A673 (cell line): Measurements from ENCODE around the gene RNF123.

Experiments used
- EZH2 ChIP-seq: fragments of 200-600 bp; sonication (generic); IDR thresholded peaks from 2 replicates; pipeline ENCODE4 v1.6.1; 2017; ENCODE audit warnings: borderline replicate concordance, low read depth, mild to moderate bottlenecking, mixed read lengths, antibody characterized with exemption, low read length; ENCODE audit not compliant: poor library complexity, severe bottlenecking
- TF ChIP-seq, protein P1 (sequence below): fragments of 300-800, 200-600 bp; sonication (generic); conservative IDR thresholded peaks from 2 replicates; pipeline ENCODE4 v1.5.1; 2017; ENCODE audit warnings: low read depth, mild to moderate bottlenecking, antibody characterized with exemption, low read length, moderate library complexity, mixed read lengths

DNA sequence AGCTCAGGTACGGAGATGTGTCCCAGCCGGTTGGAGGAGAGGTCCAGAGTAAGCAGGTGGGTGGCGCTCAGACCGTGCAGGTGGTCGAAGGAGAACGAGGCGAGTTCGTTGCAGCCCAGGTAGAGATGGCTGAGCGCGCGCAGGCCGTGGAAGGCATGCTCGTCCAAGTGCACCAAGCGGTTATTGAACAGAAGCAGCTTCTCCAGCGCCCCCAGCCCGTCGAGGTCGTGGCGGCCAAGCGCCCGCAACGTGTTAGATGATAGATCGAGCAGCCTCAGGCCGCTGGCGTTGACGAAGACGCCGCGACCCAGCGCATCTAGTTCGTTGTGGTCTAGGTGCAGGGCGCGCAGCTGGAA is 29.5 kb downstream of the RNF123 start:
- TF ChIP-seq, protein P1, sequence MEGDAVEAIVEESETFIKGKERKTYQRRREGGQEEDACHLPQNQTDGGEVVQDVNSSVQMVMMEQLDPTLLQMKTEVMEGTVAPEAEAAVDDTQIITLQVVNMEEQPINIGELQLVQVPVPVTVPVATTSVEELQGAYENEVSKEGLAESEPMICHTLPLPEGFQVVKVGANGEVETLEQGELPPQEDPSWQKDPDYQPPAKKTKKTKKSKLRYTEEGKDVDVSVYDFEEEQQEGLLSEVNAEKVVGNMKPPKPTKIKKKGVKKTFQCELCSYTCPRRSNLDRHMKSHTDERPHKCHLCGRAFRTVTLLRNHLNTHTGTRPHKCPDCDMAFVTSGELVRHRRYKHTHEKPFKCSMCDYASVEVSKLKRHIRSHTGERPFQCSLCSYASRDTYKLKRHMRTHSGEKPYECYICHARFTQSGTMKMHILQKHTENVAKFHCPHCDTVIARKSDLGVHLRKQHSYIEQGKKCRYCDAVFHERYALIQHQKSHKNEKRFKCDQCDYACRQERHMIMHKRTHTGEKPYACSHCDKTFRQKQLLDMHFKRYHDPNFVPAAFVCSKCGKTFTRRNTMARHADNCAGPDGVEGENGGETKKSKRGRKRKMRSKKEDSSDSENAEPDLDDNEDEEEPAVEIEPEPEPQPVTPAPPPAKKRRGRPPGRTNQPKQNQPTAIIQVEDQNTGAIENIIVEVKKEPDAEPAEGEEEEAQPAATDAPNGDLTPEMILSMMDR: no peak
- TF ChIP-seq EZH2: no peak
